HG03354 (cell line): ENCODE results near the gene NAV3.
A peak's percentile ranks its signal among the peaks of the same experiment; 100 is the strongest.

Experiments
- ATAC-seq: cut with Tn5 transposase; IDR thresholded peaks from one replicate; pipeline ENCODE4 v1.9.1; 2021; ENCODE audit warnings: mild to moderate bottlenecking; ENCODE audit not compliant: unreplicated experiment, poor library complexity, severe bottlenecking

NAV3 gene

DNA sequence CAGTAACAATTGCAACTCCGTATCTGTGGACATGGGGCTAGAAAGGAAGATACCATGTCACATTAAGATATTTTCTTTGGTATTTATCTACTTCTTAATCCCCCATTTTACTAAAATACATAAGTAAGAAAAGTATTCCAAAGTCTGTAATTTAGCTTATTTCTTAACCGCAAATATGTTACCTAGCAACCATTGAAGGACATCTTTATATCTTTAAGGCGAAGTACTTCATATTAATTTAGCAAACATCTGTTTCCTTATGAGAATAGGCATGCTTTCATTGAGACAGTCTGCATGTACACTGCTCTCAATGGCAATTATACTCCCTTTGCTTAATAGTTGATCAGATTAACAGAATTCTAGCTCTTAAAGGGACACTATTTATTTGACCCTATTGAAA lies 88.8 kb downstream of the NAV3 start:
- no peak for ATAC-seq

DNA sequence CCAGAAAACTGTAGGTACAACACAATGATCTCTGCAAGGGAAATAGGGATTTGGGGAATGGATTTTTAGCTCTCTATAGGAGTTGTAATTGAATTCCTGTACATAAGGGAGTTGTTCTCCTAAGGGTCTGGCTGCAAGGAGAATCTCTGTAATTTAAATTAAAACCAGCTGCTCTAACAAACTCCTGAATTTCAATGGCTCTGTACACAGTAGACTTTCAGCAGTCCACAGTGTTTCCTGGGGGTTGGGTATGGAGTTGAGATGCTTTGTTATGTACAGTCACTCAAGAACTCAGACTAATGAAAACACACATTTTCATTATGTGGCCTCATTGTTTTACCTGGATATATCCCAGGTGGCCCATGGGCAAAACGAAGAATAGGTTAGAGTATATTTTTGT lies 93.2 kb downstream of the NAV3 start:
- no peak for ATAC-seq

DNA sequence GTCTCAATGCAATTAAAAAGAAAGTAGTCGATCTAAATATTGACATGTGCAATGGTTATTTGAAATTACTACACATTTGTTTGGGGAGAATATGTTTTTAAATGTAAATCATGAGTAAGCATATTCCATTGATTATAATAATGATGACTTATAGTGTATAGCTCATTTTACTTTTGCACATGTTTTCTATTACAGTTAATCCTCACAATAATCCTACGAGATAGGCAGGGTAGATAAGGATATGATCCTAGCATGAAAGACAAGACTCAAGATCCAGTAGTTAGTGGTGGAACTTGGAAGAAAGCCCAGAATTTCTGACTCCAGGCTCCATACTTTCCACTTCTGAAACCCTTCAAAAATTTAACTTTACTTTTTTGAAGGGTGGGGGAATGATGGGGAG lies 94.0 kb downstream of the NAV3 start:
- ATAC-seq: no peak

DNA sequence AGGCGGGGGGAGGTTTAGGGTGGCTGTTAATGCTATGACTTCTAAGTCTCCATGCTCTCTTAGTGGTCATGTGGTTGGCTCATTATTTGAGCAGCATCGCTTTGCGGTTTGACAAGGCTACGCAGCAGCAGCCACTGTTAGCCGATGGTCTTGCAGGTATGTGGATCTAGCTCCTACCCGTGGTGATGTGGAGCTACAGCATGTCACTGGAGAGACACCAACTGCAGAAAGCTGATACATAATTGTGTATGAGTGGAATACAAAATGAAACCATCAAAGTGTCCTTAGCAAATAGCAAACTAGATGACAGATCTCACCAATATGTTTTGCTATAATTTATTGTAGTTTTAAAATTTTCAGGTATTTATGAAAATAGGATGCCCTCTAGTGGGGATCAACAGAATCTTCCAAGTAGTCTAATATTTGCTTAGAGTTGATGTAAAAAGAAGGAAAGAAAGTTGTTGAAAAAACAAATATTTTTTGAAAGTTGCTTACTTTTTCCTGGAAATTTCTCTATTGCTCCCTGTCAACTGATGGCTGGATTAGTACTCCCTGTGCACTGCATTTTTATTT lies 94.9 kb downstream of the NAV3 start:
- ATAC-seq: peak; percentile 100

DNA sequence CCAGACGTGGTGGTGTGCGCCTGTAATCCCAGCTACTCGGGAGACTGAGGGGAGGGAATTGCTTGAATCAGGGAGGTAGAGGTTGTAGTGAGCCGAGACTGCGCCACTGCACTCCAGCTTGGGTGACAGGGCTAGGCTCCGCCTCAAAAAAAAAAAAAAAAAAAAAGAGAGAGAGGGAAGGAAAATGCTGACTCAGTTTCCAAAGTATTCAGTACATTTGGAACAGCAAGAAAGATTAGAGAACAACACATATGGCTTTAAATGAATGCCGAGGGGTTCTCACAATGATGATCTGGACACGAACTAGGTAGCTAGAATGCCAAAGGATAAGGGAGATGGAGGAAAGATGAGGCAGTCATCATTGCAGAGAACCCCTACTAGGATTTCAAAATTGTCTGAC lies 97.4 kb downstream of the NAV3 start:
- ATAC-seq: no peak

DNA sequence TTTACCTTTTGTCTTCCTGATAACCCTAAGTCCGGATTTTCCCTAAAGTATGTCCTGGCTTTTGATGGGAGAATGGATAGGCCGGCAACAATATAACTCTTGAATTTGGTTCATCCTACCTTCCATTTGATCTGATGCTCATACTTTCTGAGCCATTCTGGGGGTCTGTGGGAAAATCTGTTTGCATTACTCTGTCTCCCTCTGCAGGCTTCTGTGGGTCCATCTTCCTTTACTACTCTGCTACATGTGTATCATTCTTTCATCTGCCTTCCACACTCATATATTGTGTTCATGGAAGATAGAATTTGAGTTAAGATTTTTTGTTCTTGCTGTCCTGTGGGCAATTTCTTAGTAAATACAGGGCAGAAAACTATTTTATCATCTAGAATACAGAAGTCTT lies 101.5 kb downstream of the NAV3 start:
- no peak for ATAC-seq

DNA sequence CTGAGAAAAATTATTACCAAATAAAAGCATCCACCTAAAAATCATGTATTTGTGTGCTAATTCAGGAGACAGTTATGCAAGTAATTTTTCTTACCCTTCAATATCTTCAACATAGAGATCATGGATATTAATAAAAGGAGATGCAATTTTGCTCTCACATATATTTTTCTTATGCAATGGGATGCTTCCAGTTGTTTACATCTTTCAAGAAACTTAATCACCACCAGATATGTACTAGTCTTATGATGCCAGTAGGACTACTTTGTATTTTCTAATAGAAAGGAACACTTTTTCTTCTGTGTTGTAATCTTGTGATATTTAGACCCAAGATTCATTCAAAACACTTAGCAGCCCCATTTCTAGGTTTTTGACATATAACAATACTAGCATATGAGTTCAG lies 107.6 kb downstream of the NAV3 start:
- no peak for ATAC-seq

DNA sequence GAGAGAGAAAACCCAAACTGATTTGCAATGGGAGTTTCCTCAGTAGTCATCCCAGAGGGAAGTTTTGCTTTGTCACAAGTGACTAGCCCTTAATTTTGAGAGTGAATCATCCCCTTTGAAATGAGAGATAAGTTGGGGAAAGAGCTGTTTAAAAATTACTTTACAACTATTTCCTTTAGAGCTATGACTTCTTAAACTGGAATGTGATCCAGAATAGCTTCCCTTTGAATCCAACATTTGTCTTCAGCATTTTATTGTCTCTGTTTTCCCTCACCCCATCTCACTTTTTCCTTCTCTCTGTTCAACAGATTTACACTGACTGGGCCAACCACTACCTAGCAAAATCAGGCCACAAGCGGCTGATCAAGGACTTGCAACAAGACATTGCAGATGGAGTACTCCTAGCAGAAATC lies 109.3 kb downstream of the NAV3 start:
- ATAC-seq: no peak

DNA sequence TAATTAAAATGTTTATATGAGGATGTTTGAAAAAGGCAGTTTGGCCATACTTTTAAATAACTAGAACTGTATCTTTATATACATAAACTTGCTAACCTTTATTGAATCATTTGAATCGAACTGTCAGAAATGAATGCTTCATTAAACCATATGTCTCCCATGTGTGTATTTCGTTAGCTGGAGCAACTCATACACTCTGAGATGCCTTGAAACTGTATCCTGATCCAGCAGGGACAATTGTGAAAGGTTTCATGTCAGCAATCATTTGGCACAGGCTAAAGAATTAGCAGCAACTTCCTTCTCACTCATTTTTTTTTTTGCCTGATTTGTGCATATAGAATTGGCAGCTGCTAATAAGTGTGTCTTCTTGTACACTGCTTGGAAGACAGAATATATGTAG lies 109.9 kb downstream of the NAV3 start:
- no peak for ATAC-seq

DNA sequence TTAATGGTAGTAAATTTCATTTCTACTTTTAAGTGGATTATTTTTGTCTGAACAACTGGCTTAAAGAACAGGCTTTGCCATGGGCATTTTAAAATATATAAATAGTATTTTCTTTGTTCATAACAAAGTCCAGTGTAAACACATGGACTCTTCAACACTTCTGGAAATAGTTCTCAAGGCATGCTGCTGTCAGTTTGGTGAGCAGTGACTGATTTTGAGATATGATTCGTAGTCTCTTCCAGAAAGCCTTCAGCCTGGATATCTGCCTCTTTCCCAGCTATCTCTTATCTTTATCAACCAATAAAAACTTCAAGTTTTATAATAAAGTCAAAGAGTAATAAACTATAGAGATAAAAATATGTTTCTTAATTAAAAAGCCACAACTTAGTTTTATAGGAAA lies 110.7 kb downstream of the NAV3 start:
- ATAC-seq: no peak

DNA sequence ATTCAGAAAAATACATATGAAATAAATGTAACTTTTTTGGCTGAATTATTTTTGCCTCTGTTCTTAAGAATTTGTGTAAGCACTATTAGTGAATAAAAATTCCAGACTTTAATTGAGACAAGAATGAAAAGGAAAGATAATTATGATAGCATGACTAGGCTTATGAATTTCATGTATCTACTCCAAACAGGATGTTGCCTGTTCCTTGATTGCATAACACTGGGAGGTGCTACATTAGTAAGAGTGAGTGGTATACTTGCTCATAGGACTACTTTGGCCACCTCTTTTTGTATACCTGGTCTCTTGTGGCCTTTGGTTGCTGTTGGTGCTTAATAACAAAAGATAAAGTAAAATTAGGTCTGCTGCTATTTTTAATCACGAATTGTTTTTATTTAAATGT lies 112.8 kb downstream of the NAV3 start:
- ATAC-seq: no peak

DNA sequence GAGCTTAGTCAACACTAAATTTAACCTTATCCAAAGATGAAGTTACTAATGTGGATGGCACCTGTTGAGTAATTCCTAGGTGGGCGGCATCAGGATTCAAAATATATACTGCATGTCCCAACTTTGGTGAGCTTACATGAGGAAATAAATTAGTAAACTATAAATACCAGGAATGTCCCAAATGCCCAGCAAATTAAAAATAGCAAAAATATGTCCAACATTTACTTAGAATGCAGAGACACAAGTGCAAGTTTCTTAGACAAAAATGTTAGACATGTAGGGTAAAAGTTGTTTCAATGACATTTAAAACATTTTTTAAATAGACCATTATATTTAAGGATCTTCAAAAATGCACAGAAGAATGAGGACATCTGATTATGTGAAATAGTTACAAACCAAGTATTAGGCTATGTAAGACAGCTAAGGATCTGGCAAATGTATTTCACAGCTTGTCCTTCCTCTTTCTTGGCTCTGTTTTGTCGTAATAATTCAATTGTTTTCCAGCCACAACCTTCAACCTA lies 115.9 kb downstream of the NAV3 start:
- no peak for ATAC-seq

DNA sequence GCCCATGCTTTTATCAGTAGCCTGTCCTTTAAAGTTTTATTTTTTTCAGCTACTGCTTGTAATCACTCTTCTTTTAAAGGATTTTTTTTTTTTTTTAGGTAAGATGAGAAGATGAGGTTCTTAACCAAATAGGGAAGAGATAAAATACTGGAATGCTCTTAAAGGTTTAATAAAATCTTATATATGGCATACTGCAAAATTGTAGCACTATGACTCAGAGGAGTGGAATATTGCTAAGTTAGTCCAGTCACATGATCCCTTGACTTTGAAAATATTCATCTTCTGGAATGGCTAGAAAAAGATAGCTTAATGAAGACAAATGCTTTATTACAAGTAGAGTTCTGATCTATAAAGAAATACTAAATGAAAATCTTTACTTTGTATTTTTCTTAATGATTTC lies 116.6 kb downstream of the NAV3 start:
- no peak for ATAC-seq

DNA sequence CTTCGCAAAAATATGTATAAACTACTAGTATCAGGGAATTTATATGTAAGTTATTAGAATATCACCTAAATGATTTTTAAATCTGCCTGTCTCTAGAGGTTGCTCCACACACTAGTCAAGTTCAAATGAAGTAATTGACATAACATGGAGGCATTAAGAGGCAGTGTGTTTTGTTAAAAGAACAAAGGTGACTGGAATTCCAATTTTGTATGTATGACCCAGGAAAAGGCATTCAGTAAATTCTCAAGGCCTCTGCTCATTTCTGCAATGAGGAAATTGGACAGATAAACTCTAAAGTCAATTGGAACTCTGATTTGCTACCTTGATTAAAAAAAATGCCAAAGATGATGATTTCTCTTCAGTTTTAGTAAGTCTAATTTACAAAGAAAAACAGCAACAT lies 117.1 kb downstream of the NAV3 start:
- ATAC-seq: no peak

DNA sequence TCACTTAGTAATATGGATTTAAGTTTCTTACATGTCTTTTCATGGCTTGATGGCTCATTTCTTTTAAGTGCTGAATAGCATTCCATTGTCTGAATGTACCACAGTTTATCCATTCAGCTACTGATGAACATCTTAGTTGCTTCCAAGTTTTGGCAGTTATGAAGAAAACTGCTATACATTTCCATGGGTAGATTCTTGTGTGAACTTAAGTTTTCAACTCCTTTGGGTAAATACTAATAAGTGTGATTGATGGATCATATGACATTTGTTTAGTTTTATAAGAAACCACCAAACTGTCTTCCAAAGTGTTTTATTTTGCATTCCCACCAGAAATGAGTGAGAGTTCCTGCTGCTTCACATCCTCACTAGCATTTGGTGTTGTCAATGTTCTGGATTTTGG lies 119.2 kb downstream of the NAV3 start:
- no peak for ATAC-seq

DNA sequence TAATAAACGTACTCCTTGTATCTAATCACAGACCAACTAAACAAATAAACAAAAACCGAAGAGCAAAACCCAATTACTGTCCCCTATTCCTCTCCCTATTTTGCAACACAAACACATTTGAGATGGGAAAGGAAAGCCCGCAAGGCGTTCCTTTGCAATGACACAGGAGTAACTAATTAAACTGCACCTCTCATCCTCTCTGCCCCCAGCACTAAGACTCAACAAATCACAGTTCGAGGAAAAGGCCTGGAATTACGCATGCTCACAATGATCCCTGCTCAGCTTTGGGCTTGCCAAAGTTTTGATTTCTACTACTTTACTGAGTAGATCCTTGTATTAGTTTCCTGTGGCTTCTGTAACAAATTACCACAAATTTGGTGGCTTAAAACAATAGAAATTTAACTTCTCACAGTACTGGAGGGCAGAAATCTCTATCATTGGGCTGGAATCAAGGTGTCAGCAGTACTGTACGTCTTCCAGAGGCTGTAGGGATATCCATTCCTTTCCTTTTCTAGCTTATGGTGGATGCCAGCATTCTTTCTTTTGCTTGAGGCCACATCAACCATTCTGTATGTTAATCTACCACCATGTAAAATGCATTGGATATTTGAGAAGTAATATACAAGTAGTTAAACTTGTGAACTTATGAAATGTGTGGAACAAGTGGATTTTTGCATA lies 123.0 kb downstream of the NAV3 start:
- ATAC-seq: no peak

DNA sequence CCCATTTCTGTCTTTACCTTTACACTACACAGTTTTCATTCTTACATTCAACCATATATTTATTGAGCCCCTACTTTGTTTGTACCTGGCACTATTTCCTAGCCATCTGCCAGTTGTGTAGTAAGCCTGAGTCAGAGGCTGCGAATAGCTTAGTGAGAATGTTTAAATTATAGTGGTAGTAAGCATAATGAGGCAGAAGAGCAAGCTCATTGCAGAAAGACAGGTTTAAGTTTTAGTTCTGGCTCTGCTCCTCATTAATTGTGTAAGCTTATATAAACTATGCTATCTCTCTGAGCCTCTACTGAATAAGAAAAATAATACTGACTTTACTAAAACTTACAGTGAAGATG lies 123.5 kb downstream of the NAV3 start:
- ATAC-seq: no peak

DNA sequence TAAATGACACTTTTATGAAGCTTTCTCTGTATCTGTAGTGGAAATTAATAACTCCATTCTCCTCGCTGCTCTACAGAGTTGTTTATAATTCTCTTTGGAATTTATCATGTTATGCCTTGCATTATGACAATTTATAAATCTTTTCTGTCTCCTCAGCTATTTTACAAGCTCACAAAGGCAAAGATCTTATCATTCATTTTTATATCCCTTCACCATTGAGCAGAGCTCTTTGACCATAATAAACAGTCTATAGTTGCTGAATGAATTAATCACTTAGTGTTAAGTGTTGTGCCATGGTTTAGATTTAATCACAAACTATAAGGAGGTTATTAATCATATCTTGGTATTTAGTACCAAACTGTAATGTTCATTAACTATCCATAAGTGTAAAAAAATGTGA lies 126.4 kb downstream of the NAV3 start:
- no peak for ATAC-seq

DNA sequence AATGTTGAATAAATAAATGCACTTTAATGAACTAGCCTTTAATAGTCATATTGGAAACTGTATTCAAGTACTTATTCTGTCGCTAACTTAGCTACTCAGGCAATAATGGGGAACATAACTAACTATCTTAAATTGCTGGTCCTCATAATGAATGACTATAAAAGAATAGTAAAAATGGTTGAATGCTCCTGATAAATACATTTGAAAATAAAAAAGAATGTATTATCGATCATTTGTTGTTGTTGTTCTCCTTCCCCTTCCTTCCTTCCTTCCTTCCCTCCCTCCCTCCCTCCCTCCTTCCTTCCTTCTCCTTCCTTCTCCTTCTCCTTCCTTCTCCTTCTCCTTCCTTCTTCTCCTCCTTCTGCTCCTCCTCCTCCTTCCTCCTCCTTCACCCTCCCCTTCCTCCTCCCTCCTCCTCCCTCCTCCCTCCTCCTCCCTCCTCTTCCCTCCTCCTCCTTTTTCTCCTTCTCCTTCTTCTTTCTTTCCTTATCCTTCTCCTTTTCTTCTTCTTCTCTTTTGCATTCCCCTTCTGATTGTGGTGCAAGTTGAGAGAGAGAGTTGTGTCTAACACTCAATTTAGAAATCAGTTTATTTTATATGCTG lies 133.0 kb downstream of the NAV3 start:
- no peak for ATAC-seq

DNA sequence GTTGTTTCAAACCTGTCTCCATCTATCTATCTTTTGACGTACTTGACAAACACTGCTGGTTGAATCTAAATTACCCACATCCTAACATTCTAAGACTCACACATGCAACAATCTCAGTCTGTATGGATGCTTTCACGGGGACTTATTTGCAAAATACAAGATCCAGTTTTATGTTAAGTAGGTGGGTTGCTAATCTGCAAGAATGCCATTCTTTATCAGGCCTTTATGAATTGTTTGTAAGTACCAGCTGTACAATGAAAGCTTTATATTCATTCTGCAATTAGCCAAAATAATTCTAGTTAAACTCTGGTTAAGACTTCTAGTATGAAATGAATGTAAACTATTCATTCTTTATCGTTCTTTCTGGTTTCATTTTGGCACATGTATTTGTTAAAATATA lies 135.1 kb downstream of the NAV3 start:
- ATAC-seq: no peak

DNA sequence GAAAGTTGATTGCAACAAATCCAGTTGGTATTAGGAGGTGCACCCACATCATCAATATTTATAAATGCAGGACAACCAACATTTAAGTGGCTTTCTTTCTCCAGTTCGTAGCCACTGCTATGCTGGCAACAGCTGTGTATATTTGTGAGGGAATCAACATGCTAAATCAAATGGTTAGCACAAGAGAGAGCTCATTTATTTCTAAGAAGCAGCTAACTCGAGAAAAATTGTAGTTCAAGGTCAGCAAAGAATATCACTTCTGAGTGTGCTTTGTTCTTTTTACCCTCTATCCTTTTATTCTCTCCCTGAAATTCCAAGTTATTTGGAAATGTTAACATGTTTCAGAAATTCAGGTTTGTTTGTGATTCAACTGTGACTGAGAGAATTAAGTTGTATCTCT lies 137.3 kb downstream of the NAV3 start:
- no peak for ATAC-seq

DNA sequence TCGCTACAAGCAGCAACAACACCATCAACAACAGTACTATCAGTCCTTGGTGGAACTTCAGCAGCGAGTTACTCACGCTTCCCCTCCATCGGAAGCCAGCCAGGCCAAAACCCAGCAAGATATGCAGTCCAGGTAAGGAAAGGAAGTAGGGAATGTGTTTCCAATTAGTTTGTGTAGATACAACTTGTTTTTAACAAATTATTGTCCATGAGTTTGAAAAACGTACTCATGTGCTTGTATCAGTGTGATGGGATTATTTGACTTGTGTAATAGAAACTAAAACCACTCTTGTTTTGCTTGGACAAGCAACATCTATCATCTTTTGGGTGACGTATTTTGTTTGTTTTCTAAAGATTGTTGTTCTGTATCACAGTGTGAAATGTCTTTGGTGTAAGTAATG lies 137.9 kb downstream of the NAV3 start:
- no peak for ATAC-seq
